ENCODE results near the gene CRX.

DNA sequence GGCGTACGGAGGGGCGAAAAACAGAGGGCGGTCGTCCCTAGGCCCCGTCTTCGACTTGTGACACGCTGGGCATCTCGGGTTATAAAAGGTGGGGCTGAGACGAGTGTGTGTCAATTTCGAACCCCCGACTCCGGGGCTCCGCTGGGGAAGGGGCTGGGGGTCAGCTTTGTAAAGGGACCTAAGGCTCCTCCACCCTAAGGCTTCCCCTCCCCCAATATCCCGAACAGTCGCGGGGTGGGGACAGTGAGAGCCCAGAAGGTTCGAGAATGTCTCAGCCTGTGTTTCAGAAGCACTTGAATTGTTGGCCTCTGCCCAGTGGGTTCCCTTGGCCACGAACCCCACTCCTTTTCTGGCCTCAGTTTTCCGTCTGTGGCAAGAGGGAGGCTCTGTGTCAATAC lies 42.8 kb upstream of the CRX start:
- TF ChIP-seq POLR2A (IDR thresholded peaks at IDR 0.05; ENCODE audit: low read depth, low read length) (no peak), POLR2AphosphoS5 (IDR thresholded peaks at IDR 0.05; ENCODE audit: low read depth, low read length) (no peak), TAF1 (IDR thresholded peaks at IDR 0.05; ENCODE audit: low read depth, low read length) (no peak), PAX5 (IDR thresholded peaks at IDR 0.05; ENCODE audit: insufficient read depth, low read length, severe bottlenecking) (no peak), SPI1 (IDR thresholded peaks at IDR 0.05; ENCODE audit: low read depth, low read length) (no peak), POU2F2 (IDR thresholded peaks at IDR 0.05; ENCODE audit: low read depth, low read length) (no peak)

Data from GM12891 (cell line).